ENCODE results near the gene ASPA.

ASPA gene

GRCh38 chr17:3534881-3535252, 59.1 kb downstream of the ASPA start:
- DNase-seq (ENCODE audit: low spot score) = peak; percentile 57

GRCh38 chr17:3535253-3535995, 59.6 kb downstream of the ASPA start:
- peak; percentile 66 for DNase-seq (ENCODE audit: low spot score)

- no peak for DNase-seq (ENCODE audit: low spot score)
These were observed 60.9 kb downstream of the ASPA start for GRCh38 chr17:3536716-3537115.

- DNase-seq (ENCODE audit: low spot score) = no peak
These were observed 64.2 kb downstream of the ASPA start for GRCh38 chr17:3539881-3540540.

- DNase-seq (ENCODE audit: low spot score) = no peak
These were observed 66.8 kb downstream of the ASPA start for GRCh38 chr17:3542410-3543088.

GRCh38 chr17:3543453-3543852, 67.7 kb downstream of the ASPA start:
- DNase-seq (ENCODE audit: low spot score) = no peak

- no peak for DNase-seq (ENCODE audit: low spot score)
These were observed 68.6 kb downstream of the ASPA start for GRCh38 chr17:3544365-3544764.

GRCh38 chr17:3545151-3545550, 69.4 kb downstream of the ASPA start:
- no peak for DNase-seq (ENCODE audit: low spot score)

GRCh38 chr17:3546521-3546920, 70.7 kb downstream of the ASPA start:
- no peak for DNase-seq (ENCODE audit: low spot score)

GRCh38 chr17:3546997-3547396, 71.2 kb downstream of the ASPA start:
- no peak for DNase-seq (ENCODE audit: low spot score)

GRCh38 chr17:3547628-3548027, 71.8 kb downstream of the ASPA start:
- DNase-seq (ENCODE audit: low spot score) = no peak

GRCh38 chr17:3549610-3550162, 73.9 kb downstream of the ASPA start:
- DNase-seq (ENCODE audit: low spot score) = no peak

- no peak for DNase-seq (ENCODE audit: low spot score)
These were observed 75.4 kb downstream of the ASPA start for GRCh38 chr17:3551189-3551588.

- DNase-seq (ENCODE audit: low spot score) = no peak
These were observed 77.1 kb downstream of the ASPA start for GRCh38 chr17:3552916-3553315.

All from cerebellar cortex (tissue), 1 donor.